Gastrocnemius medialis (tissue), 4 donors: ENCODE results near the gene CHST9. TPM values are rescaled to one million over a fixed set of nuclear protein-coding genes. Genes with fewer than 3 reads are reported as not detected.

Source experiments
- ATAC-seq, 2 donors: fragments of 150-250 bp; one replicate each; pipeline ENCODE4 v1.9.1; 2016
- DNase-seq, 2 donors: peaks; one replicate each; pipeline ENCODE4 v3.0.0-alpha.2; 2019
- H3K27ac ChIP-seq, 4 donors: fragments of 200-600 bp; sonication (generic); 1 replicate in 1 of 4; 2 replicates in 3 of 4; pipeline ENCODE4 v1.5.1; 2016 to 2018; ENCODE audit warnings: mild to moderate bottlenecking in 2 of 4, moderate library complexity in 1 of 4
- H3K27me3 ChIP-seq, 3 donors: fragments of 200-600 bp; sonication (generic) in 2 of 3; 1 replicate in 1 of 3; 2 replicates in 2 of 3; pipeline versions ENCODE4 v1.5.1 to v1.6.0; 2016 to 2019; ENCODE audit warnings: mild to moderate bottlenecking in 1 of 3, moderate library complexity in 1 of 3
- H3K36me3 ChIP-seq, 2 donors: fragments of 200-600 bp; sonication (generic) in 1 of 2; one replicate each; pipeline ENCODE4 v1.5.1; 2017 to 2018
- H3K4me1 ChIP-seq, 2 donors: fragments of 200-600 bp; sonication (generic) in 1 of 2; one replicate each; pipeline ENCODE4 v1.5.1; 2016 to 2017; ENCODE audit warnings: mild to moderate bottlenecking in 2 of 2
- H3K4me3 ChIP-seq, 4 donors: fragments of 200-600 bp; sonication (generic) in 3 of 4; 1 replicate in 1 of 4; 2 replicates in 3 of 4; pipeline ENCODE4 v1.5.1; 2016 to 2019; ENCODE audit warnings: mild to moderate bottlenecking in 2 of 4
- H3K9me3 ChIP-seq, 3 donors: fragments of 200-600 bp; sonication (generic) in 2 of 3; 1 replicate in 1 of 3; 2 replicates in 2 of 3; pipeline ENCODE4 v1.5.1; 2016 to 2019
- POLR2A ChIP-seq, 2 donors: fragments of 450-650 bp; IDR thresholded peaks; one replicate each; pipeline ENCODE4 v1.6.1; 2017; ENCODE audit warnings: antibody characterized with exemption in 2 of 2, mild to moderate bottlenecking in 2 of 2, moderate library complexity in 2 of 2
- in situ Hi-C, 4 donors: fragments of 200-750 bp; cut with MboI; loops; one replicate each; pipeline versions ENCODE4 v1.15.0 to v1.8.0; 2017; ENCODE audit warnings: low sequenced_read_pairs in 4 of 4
- intact Hi-C: fragments of 100-400 bp; cut with DNase I; formaldehyde crosslinking; loops from one replicate; pipeline ENCODE4 v1.15.1; 2023; ENCODE audit warnings: low total_unique reads
- total RNA-seq, 4 donors: library from RNA; depleted of rRNA; stranded (reverse); fragments of >200 nt; gene quantifications; one replicate each; pipeline versions ENCODE4 v1.1.0 to v1.2.3, GENCODE V29; 2016
- TF ChIP-seq, protein P1 (sequence below), 5 experiments: fragments of 450-650 bp in 3 of 5; fragments of 200-600 bp in 2 of 5; sonication (generic) in 2 of 5; IDR thresholded peaks in 4 of 5; conservative IDR thresholded peaks in 1 of 5; 1 replicate in 4 of 5; 2 replicates in 1 of 5; pipeline ENCODE4 v1.5.1; 2016 to 2019; ENCODE audit warnings: antibody characterized with exemption in 5 of 5, mild to moderate bottlenecking in 3 of 5, moderate library complexity in 3 of 5

The CHST9 gene
- total RNA-seq, 4 donors from 2014 or later, result 0.07 TPM; not detected in 3

DNA sequence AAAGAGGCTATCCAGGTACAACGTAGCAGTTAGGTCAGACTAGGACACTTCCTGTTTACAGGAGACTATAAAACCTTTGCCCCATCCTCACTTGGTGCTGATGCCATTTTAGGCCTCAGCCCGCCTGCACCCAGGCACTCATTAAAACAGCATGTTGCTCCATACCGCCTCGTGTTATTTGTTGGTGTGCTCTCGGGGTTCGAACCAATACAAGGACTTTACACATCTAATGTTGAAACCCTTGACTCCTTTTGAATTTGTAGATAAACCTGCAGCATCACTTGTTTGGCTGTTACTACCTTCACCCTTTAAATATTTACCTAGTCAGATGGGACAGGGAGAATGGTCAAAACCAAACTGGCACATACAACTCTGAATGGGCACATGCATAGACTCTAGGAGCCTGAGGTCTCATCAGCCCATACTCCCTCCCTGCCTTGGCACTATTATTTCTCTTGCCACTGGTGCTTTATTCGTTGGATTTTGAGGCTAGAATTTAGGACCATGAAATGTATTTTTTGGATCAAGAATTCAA is 40.9 kb upstream of the CHST9 start:
- no peaks in the 10 kb centered on the region for H3K27me3 ChIP-seq
- intact Hi-C loops (no loop called here), in situ Hi-C loops (no loop called here)
- no peak for TF ChIP-seq POLR2A (IDR thresholded peaks at IDR 0.05)
- TF ChIP-seq, protein P1, sequence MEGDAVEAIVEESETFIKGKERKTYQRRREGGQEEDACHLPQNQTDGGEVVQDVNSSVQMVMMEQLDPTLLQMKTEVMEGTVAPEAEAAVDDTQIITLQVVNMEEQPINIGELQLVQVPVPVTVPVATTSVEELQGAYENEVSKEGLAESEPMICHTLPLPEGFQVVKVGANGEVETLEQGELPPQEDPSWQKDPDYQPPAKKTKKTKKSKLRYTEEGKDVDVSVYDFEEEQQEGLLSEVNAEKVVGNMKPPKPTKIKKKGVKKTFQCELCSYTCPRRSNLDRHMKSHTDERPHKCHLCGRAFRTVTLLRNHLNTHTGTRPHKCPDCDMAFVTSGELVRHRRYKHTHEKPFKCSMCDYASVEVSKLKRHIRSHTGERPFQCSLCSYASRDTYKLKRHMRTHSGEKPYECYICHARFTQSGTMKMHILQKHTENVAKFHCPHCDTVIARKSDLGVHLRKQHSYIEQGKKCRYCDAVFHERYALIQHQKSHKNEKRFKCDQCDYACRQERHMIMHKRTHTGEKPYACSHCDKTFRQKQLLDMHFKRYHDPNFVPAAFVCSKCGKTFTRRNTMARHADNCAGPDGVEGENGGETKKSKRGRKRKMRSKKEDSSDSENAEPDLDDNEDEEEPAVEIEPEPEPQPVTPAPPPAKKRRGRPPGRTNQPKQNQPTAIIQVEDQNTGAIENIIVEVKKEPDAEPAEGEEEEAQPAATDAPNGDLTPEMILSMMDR (IDR thresholded peaks at IDR 0.05 in 4 of 5, conservative IDR thresholded peaks at IDR 0.05 in 1 of 5), result no peak
- ATAC-seq, result no peak
- no peak for DNase-seq
- H3K4me3 ChIP-seq, result no peak overlapping the region
- no peaks in the 10 kb centered on the region for H3K9me3 ChIP-seq
- H3K27ac ChIP-seq, result no peak overlapping the region
- no peaks in the 10 kb centered on the region for H3K4me1 ChIP-seq
- no peaks in the 10 kb centered on the region for H3K36me3 ChIP-seq

- no peak for TF ChIP-seq POLR2A (IDR thresholded peaks at IDR 0.05)
- TF ChIP-seq, protein P1 (IDR thresholded peaks at IDR 0.05 in 4 of 5, conservative IDR thresholded peaks at IDR 0.05 in 1 of 5), result no peak
- Histone ChIP-seq H3K4me1 (no peaks in the 10 kb centered on the region), H3K4me3 (no peak overlapping the region), H3K27ac (no peak overlapping the region), H3K9me3 (no peaks in the 10 kb centered on the region), H3K27me3 (no peaks in the 10 kb centered on the region), H3K36me3 (no peaks in the 10 kb centered on the region)
- DNase-seq (no peak), ATAC-seq (no peak)
- intact Hi-C loops (no loop called here), in situ Hi-C loops (no loop called here)
These were observed 38.6 kb upstream of the CHST9 start for GRCh38 chr18:27223526-27224291.

- H3K27me3 ChIP-seq, result no peaks in the 10 kb centered on the region
- DNase-seq (no peak), ATAC-seq (no peak)
- TF ChIP-seq, protein P1 (IDR thresholded peaks at IDR 0.05 in 4 of 5, conservative IDR thresholded peaks at IDR 0.05 in 1 of 5), result no peak
- no peak for TF ChIP-seq POLR2A (IDR thresholded peaks at IDR 0.05)
- H3K36me3 ChIP-seq, result no peaks in the 10 kb centered on the region
- H3K4me3 ChIP-seq, result no peak overlapping the region
- intact Hi-C loops (no loop called here), in situ Hi-C loops (no loop called here)
- no peaks in the 10 kb centered on the region for H3K9me3 ChIP-seq
- no peaks in the 10 kb centered on the region for H3K4me1 ChIP-seq
- no peak overlapping the region for H3K27ac ChIP-seq
These were observed 29.7 kb upstream of the CHST9 start for GRCh38 chr18:27214831-27215230.

- no peak for DNase-seq
- Histone ChIP-seq H3K9me3 (no peaks in the 10 kb centered on the region), H3K27me3 (no peaks in the 10 kb centered on the region), H3K36me3 (no peaks in the 10 kb centered on the region), H3K4me3 (no peak overlapping the region), H3K4me1 (no peaks in the 10 kb centered on the region), H3K27ac (no peak overlapping the region)
- intact Hi-C loops, result no loop called here
- in situ Hi-C loops, result no loop called here
- ATAC-seq, result no peak
- TF ChIP-seq POLR2A (IDR thresholded peaks at IDR 0.05), result no peak
- TF ChIP-seq, protein P1 (IDR thresholded peaks at IDR 0.05 in 4 of 5, conservative IDR thresholded peaks at IDR 0.05 in 1 of 5), result no peak
These were observed 28.1 kb upstream of the CHST9 start for GRCh38 chr18:27213123-27213717.
